GM23338 (cell line): ENCODE measurements around the gene VKORC1L1. TPM values are rescaled to one million over a fixed set of nuclear protein-coding genes. Genes with fewer than 3 reads are reported as not detected.

Experiments used
- ATAC-seq: fragments of 200-7000 bp; cut with Tn5 transposase; 3 replicates; pipeline ENCODE4 v1.9.1; 2020
- DNase-seq: peaks from one replicate; pipeline ENCODE4 v3.0.0-alpha.2; 2015; ENCODE audit warnings: low spot score
- H2AFZ ChIP-seq: fragments of 200-600 bp; sonication (generic); 2 replicates; pipeline ENCODE4 v1.8.0; 2016; ENCODE audit warnings: antibody characterized with exemption, mild to moderate bottlenecking, moderate library complexity
- H3F3A ChIP-seq: fragments of 200-600 bp; sonication (generic); replicated peaks from 2 replicates; pipeline ENCODE4 v1.8.0; 2017; ENCODE audit warnings: antibody characterized with exemption, mixed run types, low read depth
- H3K27ac ChIP-seq: fragments of 200-600 bp; sonication (generic); 2 replicates; pipeline ENCODE4 v1.6.1; 2016; ENCODE audit warnings: low read depth
- H3K27me3 ChIP-seq: fragments of 200-600 bp; sonication (generic); 2 replicates; pipeline ENCODE4 v1.8.0; 2016; ENCODE audit warnings: mild to moderate bottlenecking, mixed run types, moderate library complexity; ENCODE audit not compliant: insufficient read depth
- H3K36me3 ChIP-seq: fragments of 200-600 bp; sonication (generic); 2 replicates; pipeline ENCODE4 v1.8.0; 2016; ENCODE audit warnings: mild to moderate bottlenecking; ENCODE audit not compliant: insufficient read depth
- H3K4me1 ChIP-seq: fragments of 200-600 bp; sonication (generic); 2 replicates; pipeline ENCODE4 v1.8.0; 2016; ENCODE audit warnings: mild to moderate bottlenecking, moderate library complexity; ENCODE audit not compliant: insufficient read depth
- H3K4me2 ChIP-seq: fragments of 200-600 bp; sonication (generic); 2 replicates; pipeline ENCODE4 v1.7.1; 2017; ENCODE audit warnings: mixed run types
- H3K4me3 ChIP-seq: fragments of 200-600 bp; sonication (generic); 2 replicates; pipeline ENCODE4 v1.6.1; 2016; ENCODE audit warnings: mixed run types
- H3K79me2 ChIP-seq: fragments of 200-600 bp; sonication (generic); replicated peaks from 2 replicates; pipeline ENCODE4 v1.8.0; 2017; ENCODE audit warnings: mild to moderate bottlenecking; ENCODE audit not compliant: insufficient read depth
- H3K9me2 ChIP-seq: fragments of 200-600 bp; sonication (generic); 2 replicates; pipeline ENCODE4 v1.8.0; 2017; ENCODE audit not compliant: insufficient read depth
- H4K20me1 ChIP-seq: fragments of 200-600 bp; sonication (generic); replicated peaks from 2 replicates; pipeline ENCODE4 v1.8.0; 2017; ENCODE audit warnings: mild to moderate bottlenecking; ENCODE audit not compliant: insufficient read depth
- H3K27ac Mint-ChIP-seq: 2 replicates; pipeline ENCODE4 v1.8.0; 2020; ENCODE audit warnings: inconsistent platforms, mild to moderate bottlenecking, moderate library complexity, mixed read lengths
- H3K27me3 Mint-ChIP-seq: 3 replicates; pipeline ENCODE4 v1.8.0; 2022; ENCODE audit warnings: low read depth, mild to moderate bottlenecking, moderate library complexity, mixed read lengths, inconsistent platforms; ENCODE audit not compliant: insufficient read depth, poor library complexity
- H3K36me3 Mint-ChIP-seq: 3 replicates; pipeline ENCODE4 v1.8.0; 2021; ENCODE audit warnings: low read depth, mild to moderate bottlenecking, inconsistent platforms, moderate library complexity, mixed read lengths
- H3K4me1 Mint-ChIP-seq: 3 replicates; pipeline ENCODE4 v1.8.0; 2020; ENCODE audit warnings: mild to moderate bottlenecking, inconsistent platforms, mixed read lengths
- H3K4me3 Mint-ChIP-seq: 3 replicates; pipeline ENCODE4 v1.8.0; 2021; ENCODE audit warnings: moderate library complexity, mild to moderate bottlenecking, inconsistent platforms, mixed read lengths
- H3K9me3 Mint-ChIP-seq: 3 replicates; pipeline ENCODE4 v1.8.0; 2020; ENCODE audit warnings: moderate library complexity, mild to moderate bottlenecking, inconsistent platforms, mixed read lengths
- CREB1 ChIP-seq: fragments of 250-450 bp; sonication (Bioruptor Pico); IDR thresholded peaks from 2 replicates; pipeline ENCODE4 v1.5.0; 2020; ENCODE audit warnings: low read depth, mild to moderate bottlenecking, moderate library complexity
- EZH2 ChIP-seq: fragments of 200-600 bp; sonication (generic); IDR thresholded peaks from one replicate; pipeline ENCODE4 v1.8.0; 2017; ENCODE audit warnings: antibody characterized with exemption, mild to moderate bottlenecking, low read depth; ENCODE audit not compliant: unreplicated experiment
- EZH2phosphoT487 ChIP-seq: fragments of 200-600 bp; sonication (generic); IDR thresholded peaks from one replicate; pipeline ENCODE4 v1.8.1; 2018; ENCODE audit warnings: antibody characterized with exemption; ENCODE audit not compliant: unreplicated experiment
- JUNB ChIP-seq: IDR thresholded peaks from one replicate; pipeline ENCODE4 v1.6.1; 2016; ENCODE audit warnings: antibody characterized with exemption; ENCODE audit not compliant: unreplicated experiment
- NANOG ChIP-seq: IDR thresholded peaks from 2 replicates; pipeline ENCODE4 v1.6.1; 2016; ENCODE audit warnings: antibody characterized with exemption, borderline replicate concordance
- POLR2AphosphoS5 ChIP-seq: IDR thresholded peaks from 2 replicates; pipeline ENCODE4 v1.6.1; 2016; ENCODE audit warnings: antibody characterized with exemption, low read depth
- STAT1 ChIP-seq: IDR thresholded peaks from one replicate; pipeline ENCODE4 v1.6.1; 2016; ENCODE audit warnings: antibody characterized with exemption; ENCODE audit not compliant: unreplicated experiment
- ZNF114 ChIP-seq: fragments of 250-450 bp; sonication (Bioruptor Pico); IDR thresholded peaks from 2 replicates; pipeline ENCODE4 v1.5.0; 2020; ENCODE audit warnings: mild to moderate bottlenecking, moderate library complexity
- ZNF331 ChIP-seq: fragments of 250-450 bp; sonication (Bioruptor Pico); IDR thresholded peaks from 2 replicates; pipeline ENCODE4 v1.5.0; 2020; ENCODE audit warnings: low read depth, mild to moderate bottlenecking, moderate library complexity
- polyA plus RNA-seq: library from polyadenylated mRNA; unstranded; fragments of >200 nt; fragmentation: Nextera tagmentation; extraction: Ambion mirVana; gene quantifications from 2 replicates; pipeline ENCODE4 v1.2.1, GENCODE V29; 2016
- total RNA-seq: library from RNA; depleted of rRNA; stranded (reverse); fragments of >200 nt; shearing (Covaris generic); gene quantifications from 2 replicates; pipeline ENCODE4 v1.2.3, GENCODE V29; 2014
- TF ChIP-seq, protein P1 (sequence below): fragments of 250-450 bp; sonication (Bioruptor Pico); IDR thresholded peaks from 2 replicates; pipeline ENCODE4 v1.5.0; 2020; ENCODE audit warnings: mild to moderate bottlenecking, moderate library complexity
- TF ChIP-seq, protein P2 (sequence below): IDR thresholded peaks from one replicate; pipeline ENCODE4 v1.6.1; 2018; ENCODE audit warnings: antibody characterized with exemption; ENCODE audit not compliant: unreplicated experiment
- TF ChIP-seq, protein P3 (sequence below): IDR thresholded peaks from 2 replicates; pipeline ENCODE4 v1.6.1; 2016; ENCODE audit warnings: antibody characterized with exemption
- TF ChIP-seq, protein P4 (sequence below), 2 experiments: fragments of 200-600 bp in 1 of 2; sonication (generic) in 1 of 2; conservative IDR thresholded peaks; 2 replicates each; pipeline versions ENCODE4 v1.5.1 to v1.6.1; 2016 to 2017; ENCODE audit warnings: antibody characterized with exemption in 2 of 2, low read depth in 2 of 2, mild to moderate bottlenecking in 2 of 2, moderate library complexity in 1 of 2

VKORC1L1 gene
- total and polyA plus RNA-seq, 2 experiments from 2014 or later, result 21.5 to 30.3 TPM

DNA sequence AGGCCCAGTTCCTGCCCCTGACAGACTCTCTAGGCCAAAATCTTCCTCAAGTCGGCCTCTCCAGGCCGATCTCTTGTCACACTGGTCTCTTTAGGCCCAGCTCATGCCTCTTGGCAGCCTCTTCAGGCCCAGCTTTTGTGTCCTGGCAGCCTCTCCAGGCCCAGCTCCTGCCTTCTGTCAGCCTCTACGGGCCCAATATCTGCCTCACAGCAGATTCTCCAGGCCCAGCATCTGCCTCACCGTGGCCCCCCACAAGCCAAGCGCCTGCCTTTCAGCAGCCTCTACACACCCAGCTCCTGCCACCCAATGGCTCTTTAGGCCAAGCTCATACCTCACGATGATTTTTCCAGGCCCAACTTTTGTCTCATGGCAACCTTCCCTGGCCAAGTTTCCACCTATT is 33.0 kb upstream of the VKORC1L1 start:
- TF ChIP-seq, protein P1, sequence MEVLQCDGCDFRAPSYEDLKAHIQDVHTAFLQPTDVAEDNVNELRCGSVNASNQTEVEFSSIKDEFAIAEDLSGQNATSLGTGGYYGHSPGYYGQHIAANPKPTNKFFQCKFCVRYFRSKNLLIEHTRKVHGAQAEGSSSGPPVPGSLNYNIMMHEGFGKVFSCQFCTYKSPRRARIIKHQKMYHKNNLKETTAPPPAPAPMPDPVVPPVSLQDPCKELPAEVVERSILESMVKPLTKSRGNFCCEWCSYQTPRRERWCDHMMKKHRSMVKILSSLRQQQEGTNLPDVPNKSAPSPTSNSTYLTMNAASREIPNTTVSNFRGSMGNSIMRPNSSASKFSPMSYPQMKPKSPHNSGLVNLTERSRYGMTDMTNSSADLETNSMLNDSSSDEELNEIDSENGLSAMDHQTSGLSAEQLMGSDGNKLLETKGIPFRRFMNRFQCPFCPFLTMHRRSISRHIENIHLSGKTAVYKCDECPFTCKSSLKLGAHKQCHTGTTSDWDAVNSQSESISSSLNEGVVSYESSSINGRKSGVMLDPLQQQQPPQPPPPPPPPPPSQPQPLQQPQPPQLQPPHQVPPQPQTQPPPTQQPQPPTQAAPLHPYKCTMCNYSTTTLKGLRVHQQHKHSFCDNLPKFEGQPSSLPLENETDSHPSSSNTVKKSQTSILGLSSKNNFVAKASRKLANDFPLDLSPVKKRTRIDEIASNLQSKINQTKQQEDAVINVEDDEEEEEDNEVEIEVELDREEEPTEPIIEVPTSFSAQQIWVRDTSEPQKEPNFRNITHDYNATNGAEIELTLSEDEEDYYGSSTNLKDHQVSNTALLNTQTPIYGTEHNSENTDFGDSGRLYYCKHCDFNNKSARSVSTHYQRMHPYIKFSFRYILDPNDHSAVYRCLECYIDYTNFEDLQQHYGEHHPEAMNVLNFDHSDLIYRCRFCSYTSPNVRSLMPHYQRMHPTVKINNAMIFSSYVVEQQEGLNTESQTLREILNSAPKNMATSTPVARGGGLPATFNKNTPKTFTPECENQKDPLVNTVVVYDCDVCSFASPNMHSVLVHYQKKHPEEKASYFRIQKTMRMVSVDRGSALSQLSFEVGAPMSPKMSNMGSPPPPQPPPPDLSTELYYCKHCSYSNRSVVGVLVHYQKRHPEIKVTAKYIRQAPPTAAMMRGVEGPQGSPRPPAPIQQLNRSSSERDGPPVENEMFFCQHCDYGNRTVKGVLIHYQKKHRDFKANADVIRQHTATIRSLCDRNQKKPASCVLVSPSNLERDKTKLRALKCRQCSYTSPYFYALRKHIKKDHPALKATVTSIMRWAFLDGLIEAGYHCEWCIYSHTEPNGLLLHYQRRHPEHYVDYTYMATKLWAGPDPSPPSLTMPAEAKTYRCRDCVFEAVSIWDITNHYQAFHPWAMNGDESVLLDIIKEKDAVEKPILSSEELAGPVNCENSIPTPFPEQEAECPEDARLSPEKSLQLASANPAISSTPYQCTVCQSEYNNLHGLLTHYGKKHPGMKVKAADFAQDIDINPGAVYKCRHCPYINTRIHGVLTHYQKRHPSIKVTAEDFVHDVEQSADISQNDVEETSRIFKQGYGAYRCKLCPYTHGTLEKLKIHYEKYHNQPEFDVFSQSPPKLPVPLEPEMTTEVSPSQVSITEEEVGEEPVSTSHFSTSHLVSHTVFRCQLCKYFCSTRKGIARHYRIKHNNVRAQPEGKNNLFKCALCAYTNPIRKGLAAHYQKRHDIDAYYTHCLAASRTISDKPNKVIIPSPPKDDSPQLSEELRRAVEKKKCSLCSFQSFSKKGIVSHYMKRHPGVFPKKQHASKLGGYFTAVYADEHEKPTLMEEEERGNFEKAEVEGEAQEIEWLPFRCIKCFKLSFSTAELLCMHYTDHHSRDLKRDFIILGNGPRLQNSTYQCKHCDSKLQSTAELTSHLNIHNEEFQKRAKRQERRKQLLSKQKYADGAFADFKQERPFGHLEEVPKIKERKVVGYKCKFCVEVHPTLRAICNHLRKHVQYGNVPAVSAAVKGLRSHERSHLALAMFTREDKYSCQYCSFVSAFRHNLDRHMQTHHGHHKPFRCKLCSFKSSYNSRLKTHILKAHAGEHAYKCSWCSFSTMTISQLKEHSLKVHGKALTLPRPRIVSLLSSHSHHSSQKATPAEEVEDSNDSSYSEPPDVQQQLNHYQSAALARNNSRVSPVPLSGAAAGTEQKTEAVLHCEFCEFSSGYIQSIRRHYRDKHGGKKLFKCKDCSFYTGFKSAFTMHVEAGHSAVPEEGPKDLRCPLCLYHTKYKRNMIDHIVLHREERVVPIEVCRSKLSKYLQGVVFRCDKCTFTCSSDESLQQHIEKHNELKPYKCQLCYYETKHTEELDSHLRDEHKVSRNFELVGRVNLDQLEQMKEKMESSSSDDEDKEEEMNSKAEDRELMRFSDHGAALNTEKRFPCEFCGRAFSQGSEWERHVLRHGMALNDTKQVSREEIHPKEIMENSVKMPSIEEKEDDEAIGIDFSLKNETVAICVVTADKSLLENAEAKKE, result no peak
- TF ChIP-seq ZNF114, result no peak
- TF ChIP-seq EZH2phosphoT487, result no peak
- TF ChIP-seq, protein P2, sequence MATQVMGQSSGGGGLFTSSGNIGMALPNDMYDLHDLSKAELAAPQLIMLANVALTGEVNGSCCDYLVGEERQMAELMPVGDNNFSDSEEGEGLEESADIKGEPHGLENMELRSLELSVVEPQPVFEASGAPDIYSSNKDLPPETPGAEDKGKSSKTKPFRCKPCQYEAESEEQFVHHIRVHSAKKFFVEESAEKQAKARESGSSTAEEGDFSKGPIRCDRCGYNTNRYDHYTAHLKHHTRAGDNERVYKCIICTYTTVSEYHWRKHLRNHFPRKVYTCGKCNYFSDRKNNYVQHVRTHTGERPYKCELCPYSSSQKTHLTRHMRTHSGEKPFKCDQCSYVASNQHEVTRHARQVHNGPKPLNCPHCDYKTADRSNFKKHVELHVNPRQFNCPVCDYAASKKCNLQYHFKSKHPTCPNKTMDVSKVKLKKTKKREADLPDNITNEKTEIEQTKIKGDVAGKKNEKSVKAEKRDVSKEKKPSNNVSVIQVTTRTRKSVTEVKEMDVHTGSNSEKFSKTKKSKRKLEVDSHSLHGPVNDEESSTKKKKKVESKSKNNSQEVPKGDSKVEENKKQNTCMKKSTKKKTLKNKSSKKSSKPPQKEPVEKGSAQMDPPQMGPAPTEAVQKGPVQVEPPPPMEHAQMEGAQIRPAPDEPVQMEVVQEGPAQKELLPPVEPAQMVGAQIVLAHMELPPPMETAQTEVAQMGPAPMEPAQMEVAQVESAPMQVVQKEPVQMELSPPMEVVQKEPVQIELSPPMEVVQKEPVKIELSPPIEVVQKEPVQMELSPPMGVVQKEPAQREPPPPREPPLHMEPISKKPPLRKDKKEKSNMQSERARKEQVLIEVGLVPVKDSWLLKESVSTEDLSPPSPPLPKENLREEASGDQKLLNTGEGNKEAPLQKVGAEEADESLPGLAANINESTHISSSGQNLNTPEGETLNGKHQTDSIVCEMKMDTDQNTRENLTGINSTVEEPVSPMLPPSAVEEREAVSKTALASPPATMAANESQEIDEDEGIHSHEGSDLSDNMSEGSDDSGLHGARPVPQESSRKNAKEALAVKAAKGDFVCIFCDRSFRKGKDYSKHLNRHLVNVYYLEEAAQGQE, result no peak
- TF ChIP-seq, protein P3, sequence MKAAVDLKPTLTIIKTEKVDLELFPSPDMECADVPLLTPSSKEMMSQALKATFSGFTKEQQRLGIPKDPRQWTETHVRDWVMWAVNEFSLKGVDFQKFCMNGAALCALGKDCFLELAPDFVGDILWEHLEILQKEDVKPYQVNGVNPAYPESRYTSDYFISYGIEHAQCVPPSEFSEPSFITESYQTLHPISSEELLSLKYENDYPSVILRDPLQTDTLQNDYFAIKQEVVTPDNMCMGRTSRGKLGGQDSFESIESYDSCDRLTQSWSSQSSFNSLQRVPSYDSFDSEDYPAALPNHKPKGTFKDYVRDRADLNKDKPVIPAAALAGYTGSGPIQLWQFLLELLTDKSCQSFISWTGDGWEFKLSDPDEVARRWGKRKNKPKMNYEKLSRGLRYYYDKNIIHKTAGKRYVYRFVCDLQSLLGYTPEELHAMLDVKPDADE, result no peak
- TF ChIP-seq CREB1 (CRISPR knock-in tag), result no peak
- no peak for TF ChIP-seq STAT1
- TF ChIP-seq, protein P4, sequence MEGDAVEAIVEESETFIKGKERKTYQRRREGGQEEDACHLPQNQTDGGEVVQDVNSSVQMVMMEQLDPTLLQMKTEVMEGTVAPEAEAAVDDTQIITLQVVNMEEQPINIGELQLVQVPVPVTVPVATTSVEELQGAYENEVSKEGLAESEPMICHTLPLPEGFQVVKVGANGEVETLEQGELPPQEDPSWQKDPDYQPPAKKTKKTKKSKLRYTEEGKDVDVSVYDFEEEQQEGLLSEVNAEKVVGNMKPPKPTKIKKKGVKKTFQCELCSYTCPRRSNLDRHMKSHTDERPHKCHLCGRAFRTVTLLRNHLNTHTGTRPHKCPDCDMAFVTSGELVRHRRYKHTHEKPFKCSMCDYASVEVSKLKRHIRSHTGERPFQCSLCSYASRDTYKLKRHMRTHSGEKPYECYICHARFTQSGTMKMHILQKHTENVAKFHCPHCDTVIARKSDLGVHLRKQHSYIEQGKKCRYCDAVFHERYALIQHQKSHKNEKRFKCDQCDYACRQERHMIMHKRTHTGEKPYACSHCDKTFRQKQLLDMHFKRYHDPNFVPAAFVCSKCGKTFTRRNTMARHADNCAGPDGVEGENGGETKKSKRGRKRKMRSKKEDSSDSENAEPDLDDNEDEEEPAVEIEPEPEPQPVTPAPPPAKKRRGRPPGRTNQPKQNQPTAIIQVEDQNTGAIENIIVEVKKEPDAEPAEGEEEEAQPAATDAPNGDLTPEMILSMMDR (conservative IDR thresholded peaks at IDR 0.05; ENCODE audit: low read depth in 2 of 2), result no peak
- TF ChIP-seq POLR2AphosphoS5, result no peak
- no peak for TF ChIP-seq ZNF331 (CRISPR knock-in tag)
- TF ChIP-seq JUNB, result no peak
- TF ChIP-seq NANOG, result no peak
- no peak for TF ChIP-seq EZH2
- no peak for DNase-seq
- no peak overlapping the region for H3K4me2 ChIP-seq
- Mint-ChIP-seq H3K4me1 (peaks cover 4% of the 10 kb centered on the region; the same call in 2 of the 3 replicates), H3K27ac (no peak overlapping the region; the same call in 1 of the 2 replicates), H3K4me3 (no peak overlapping the region), H3K36me3 (peaks cover 25% of the 10 kb centered on the region), H3K27me3 (peaks cover 18% of the 10 kb centered on the region), H3K9me3 (no peaks in the 10 kb centered on the region; the same call in 1 of the 3 replicates)
- no peaks in the 10 kb centered on the region for H3F3A ChIP-seq
- H3K9me2 ChIP-seq, result no peaks in the 10 kb centered on the region
- ATAC-seq, result no peak
- H3K27ac ChIP-seq, result no peak overlapping the region
- H4K20me1 ChIP-seq, result no peaks in the 10 kb centered on the region
- no peaks in the 10 kb centered on the region for H3K4me1 ChIP-seq
- H3K4me3 ChIP-seq, result no peak overlapping the region
- H3K79me2 ChIP-seq, result no peaks in the 10 kb centered on the region
- H2AFZ ChIP-seq, result no peak overlapping the region
- H3K27me3 ChIP-seq, result no peaks in the 10 kb centered on the region
- H3K36me3 ChIP-seq, result no peaks in the 10 kb centered on the region
